H1 (cell line): ENCODE data around the gene SCUBE2. TPM values are rescaled to one million over a fixed set of nuclear protein-coding genes. Genes with fewer than 3 reads are reported as not detected.

Experiments used
- CTCF ChIA-PET: fragments of 300-600 bp; sonication (Branson Sonifier 250); formaldehyde crosslinking; loops from one replicate; lab custom pipeline; 2021; ENCODE audit not compliant: partially characterized antibody; lab: Charles Lee
- POLR2A ChIA-PET: fragments of 300-600 bp; sonication (Branson Sonifier 250); formaldehyde crosslinking; loops from one replicate; lab custom pipeline; 2021; ENCODE audit warnings: inconsistent platforms; ENCODE audit not compliant: partially characterized antibody; lab: Charles Lee
- DNase-seq, 2 experiments: peaks; one replicate each; pipeline versions ENCODE4 v3.0.0 to v3.0.0-alpha.2; 2010 to 2022; ENCODE audit warnings: low spot score in 2 of 2, low read depth in 1 of 2, mixed read lengths in 1 of 2
- FAIRE-seq: peaks from 2 replicates; lab custom pipeline; 2011; peaks lifted over from hg19 to GRCh38; lab: Jason Lieb, UNC
- H2AFZ ChIP-seq: 2 replicates; pipeline ENCODE4 v1.8.1; 2012; ENCODE audit warnings: low read length, inconsistent platforms
- H2AK5ac ChIP-seq: 2 replicates; pipeline ENCODE4 v1.6.1; 2013; ENCODE audit warnings: low read depth, low read length
- H2BK120ac ChIP-seq: replicated peaks from 2 replicates; pipeline ENCODE3; 2013; ENCODE audit warnings: low read depth, low read length, inconsistent platforms
- H2BK12ac ChIP-seq: 2 replicates; pipeline ENCODE4 v1.6.1; 2013; ENCODE audit warnings: low read depth, low read length
- H2BK15ac ChIP-seq: 2 replicates; pipeline ENCODE4 v1.6.1; 2013; ENCODE audit warnings: low read length
- H2BK20ac ChIP-seq: 2 replicates; pipeline ENCODE4 v1.6.1; 2013; ENCODE audit warnings: low read length
- H2BK5ac ChIP-seq: 2 replicates; pipeline ENCODE4 v1.6.1; 2013; ENCODE audit warnings: low read depth, low read length
- H3K14ac ChIP-seq: 2 replicates; pipeline ENCODE4 v1.6.1; 2013; ENCODE audit warnings: inconsistent platforms; ENCODE audit not compliant: insufficient read length
- H3K18ac ChIP-seq: 2 replicates; pipeline ENCODE4 v1.6.1; 2013; ENCODE audit warnings: low read length; ENCODE audit errors: extremely low read depth
- H3K23ac ChIP-seq: 2 replicates; pipeline ENCODE4 v1.6.1; 2013; ENCODE audit warnings: inconsistent platforms; ENCODE audit not compliant: insufficient read length
- H3K23me2 ChIP-seq: 2 replicates; pipeline ENCODE4 v1.6.1; 2013; ENCODE audit warnings: low read depth, low read length
- H3K27ac ChIP-seq: 2 replicates; pipeline ENCODE4 v1.6.1; 2011; ENCODE audit warnings: low read depth, low read length, inconsistent platforms
- H3K27me3 ChIP-seq, 4 experiments: replicated peaks in 1 of 4; 1 replicate in 1 of 4; 2 replicates in 3 of 4; pipeline versions ENCODE4 v1.6.1 to v1.8.1; 2011 to 2013; ENCODE audit warnings: low read length in 3 of 4, mild to moderate bottlenecking in 3 of 4, inconsistent platforms in 2 of 4, mixed read lengths in 2 of 4, moderate library complexity in 1 of 4; ENCODE audit not compliant: control insufficient read depth in 3 of 4, insufficient read depth in 3 of 4; ENCODE audit errors: extremely low read depth in 1 of 4
- H3K36me3 ChIP-seq, 4 experiments: 2 replicates each; pipeline versions ENCODE4 v1.6.1 to v1.8.1; 2011 to 2013; ENCODE audit warnings: mild to moderate bottlenecking in 4 of 4, low read length in 3 of 4, moderate library complexity in 2 of 4, control low read depth in 1 of 4, inconsistent platforms in 1 of 4; ENCODE audit not compliant: insufficient read depth in 4 of 4, control insufficient read depth in 2 of 4
- H3K4ac ChIP-seq: replicated peaks from 2 replicates; pipeline ENCODE3; 2013; ENCODE audit warnings: low read length, low read depth, mixed read lengths, inconsistent platforms; ENCODE audit not compliant: insufficient read length
- H3K4me1 ChIP-seq, 4 experiments: replicated peaks in 1 of 4; 1 replicate in 1 of 4; 2 replicates in 3 of 4; pipeline versions ENCODE4 v1.6.1 to v1.8.1; 2011 to 2013; ENCODE audit warnings: low read length in 3 of 4, inconsistent platforms in 2 of 4, mixed read lengths in 1 of 4; ENCODE audit not compliant: insufficient read depth in 4 of 4, control insufficient read depth in 3 of 4
- H3K4me2 ChIP-seq, 2 experiments: 2 replicates each; pipeline versions ENCODE4 v1.6.1 to v1.8.1; 2011 to 2013; ENCODE audit warnings: low read depth in 2 of 2, low read length in 2 of 2, control low read depth in 1 of 2, inconsistent platforms in 1 of 2, mild to moderate bottlenecking in 1 of 2; ENCODE audit not compliant: insufficient read depth in 1 of 2
- H3K4me3 ChIP-seq, 4 experiments: fragments of 200-600, 300-600 bp in 1 of 4; sonication (generic), shearing (Covaris generic), sonication (Bioruptor Twin) in 1 of 4; 2 replicates each; pipeline versions ENCODE4 v1.5.1 to v1.8.1; 2011 to 2016; ENCODE audit warnings: low read length in 4 of 4, low read depth in 3 of 4, control low read depth in 2 of 4, inconsistent platforms in 2 of 4, mild to moderate bottlenecking in 2 of 4, mixed read lengths in 1 of 4, moderate library complexity in 1 of 4; ENCODE audit not compliant: insufficient read depth in 2 of 4; ENCODE audit errors: extremely low read depth in 1 of 4
- H3K56ac ChIP-seq: replicated peaks from 2 replicates; pipeline ENCODE3; 2013; ENCODE audit warnings: low read depth, mild to moderate bottlenecking, mixed read lengths, low read length, inconsistent platforms; ENCODE audit not compliant: insufficient read length
- H3K79me1 ChIP-seq: 2 replicates; pipeline ENCODE4 v1.6.1; 2013; ENCODE audit warnings: low read depth, low read length, control low read depth
- H3K79me2 ChIP-seq, 2 experiments: 2 replicates each; pipeline versions ENCODE4 v1.6.1 to v1.8.1; 2012 to 2013; ENCODE audit warnings: low read length in 2 of 2, mild to moderate bottlenecking in 2 of 2, inconsistent platforms in 1 of 2; ENCODE audit not compliant: insufficient read depth in 2 of 2, control insufficient read depth in 1 of 2
- H3K9ac ChIP-seq, 4 experiments: replicated peaks in 1 of 4; 1 replicate in 1 of 4; 2 replicates in 3 of 4; pipeline versions ENCODE4 v1.6.1 to v1.8.1; 2011 to 2013; ENCODE audit warnings: low read depth in 3 of 4, low read length in 3 of 4, control low read depth in 2 of 4, mild to moderate bottlenecking in 2 of 4, moderate library complexity in 2 of 4, inconsistent platforms in 1 of 4; ENCODE audit errors: extremely low read depth in 1 of 4
- H3K9me3 ChIP-seq, 2 experiments: 2 replicates each; pipeline versions ENCODE4 v1.6.1 to v1.8.1; 2012 to 2013; ENCODE audit warnings: mild to moderate bottlenecking in 2 of 2, moderate library complexity in 2 of 2, control low read depth in 1 of 2, inconsistent platforms in 1 of 2, low read depth in 1 of 2, low read length in 1 of 2, mixed read lengths in 1 of 2; ENCODE audit not compliant: insufficient read depth in 2 of 2
- H4K20me1 ChIP-seq, 2 experiments: replicated peaks in 1 of 2; 2 replicates each; pipeline versions ENCODE3 to v1.8.1; 2011 to 2013; ENCODE audit warnings: inconsistent platforms in 2 of 2, low read length in 2 of 2, mild to moderate bottlenecking in 1 of 2; ENCODE audit not compliant: insufficient read depth in 2 of 2, control insufficient read depth in 1 of 2
- H4K5ac ChIP-seq: 2 replicates; pipeline ENCODE4 v1.6.1; 2013; ENCODE audit warnings: low read length, low read depth, mixed read lengths, inconsistent platforms; ENCODE audit not compliant: insufficient read length
- H4K8ac ChIP-seq: 2 replicates; pipeline ENCODE4 v1.8.0; 2013; ENCODE audit warnings: mild to moderate bottlenecking, moderate library complexity, low read length, inconsistent platforms; ENCODE audit not compliant: insufficient read depth; ENCODE audit errors: extremely low read depth
- H4K91ac ChIP-seq: replicated peaks from 2 replicates; pipeline ENCODE3; 2013; ENCODE audit warnings: low read length, mixed read lengths, inconsistent platforms; ENCODE audit not compliant: insufficient read length
- BCL11A ChIP-seq, 2 experiments: IDR thresholded peaks; one replicate each; pipeline ENCODE4 v1.6.1; 2011; ENCODE audit warnings: low read depth in 2 of 2, low read length in 2 of 2, mild to moderate bottlenecking in 2 of 2
- CBX8 ChIP-seq: fragments of 300-800, 300-1000 bp; sonication (generic); IDR thresholded peaks from 2 replicates; pipeline ENCODE4 v1.7.1; 2016; ENCODE audit warnings: low read depth, low read length, borderline replicate concordance
- CEBPB ChIP-seq: IDR thresholded peaks from 2 replicates; pipeline ENCODE4 v1.6.1; 2012; ENCODE audit warnings: low read depth, low read length
- CTCF ChIP-seq, 3 experiments: IDR thresholded peaks; 1 replicate in 2 of 3; 2 replicates in 1 of 3; pipeline versions ENCODE4 v1.5.1 to v1.6.1; 2011; ENCODE audit warnings: low read length in 3 of 3, mild to moderate bottlenecking in 3 of 3, inconsistent platforms in 2 of 3, low read depth in 1 of 3, moderate library complexity in 1 of 3; ENCODE audit not compliant: insufficient read depth in 1 of 3; ENCODE audit errors: control extremely low read depth in 1 of 3
- HDAC2 ChIP-seq, 2 experiments: fragments of 300-600 bp in 1 of 2; sonication (generic) in 1 of 2; IDR thresholded peaks; 2 replicates each; pipeline ENCODE4 v1.6.1; 2011 to 2012; ENCODE audit warnings: low read depth in 2 of 2, low read length in 2 of 2, mild to moderate bottlenecking in 2 of 2, moderate library complexity in 2 of 2, borderline replicate concordance in 1 of 2, inconsistent platforms in 1 of 2
- KDM5A ChIP-seq: fragments of 200-600 bp; IDR thresholded peaks from 2 replicates; pipeline ENCODE4 v1.7.1; 2012; ENCODE audit warnings: mild to moderate bottlenecking, low read length, inconsistent platforms, mixed read lengths
- MAX ChIP-seq: IDR thresholded peaks from 2 replicates; pipeline ENCODE4 v1.6.1; 2012; ENCODE audit warnings: inconsistent platforms
- NRF1 ChIP-seq: IDR thresholded peaks from 2 replicates; pipeline ENCODE4 v1.6.1; 2011; ENCODE audit warnings: mild to moderate bottlenecking, low read depth, low read length, improper control_type of control experiment
- RNF2 ChIP-seq: fragments of 200-900, 300-1000 bp; sonication (generic); IDR thresholded peaks from 2 replicates; pipeline ENCODE4 v1.7.1; 2016; ENCODE audit warnings: borderline replicate concordance, low read depth, mild to moderate bottlenecking, antibody characterized with exemption, low read length; ENCODE audit not compliant: poor library complexity, severe bottlenecking; ENCODE audit errors: missing control alignments
- SP1 ChIP-seq: IDR thresholded peaks from 2 replicates; pipeline ENCODE4 v1.6.1; 2011; ENCODE audit warnings: low read depth, low read length
- YY1 ChIP-seq: IDR thresholded peaks from 2 replicates; pipeline ENCODE4 v1.6.1; 2011; ENCODE audit warnings: low read depth, mild to moderate bottlenecking, low read length
- WGBS, 2 experiments: shearing (Covaris generic) in 1 of 2; methylation state at CpG; one replicate each; pipeline versions ENCODE4 v1.1.6 to v1.1.7; 2013 to 2015; ENCODE audit warnings: low lambda C conversion rate in 2 of 2, mixed read lengths in 2 of 2, inconsistent platforms in 1 of 2, low coverage in 1 of 2, missing lambda C conversion rate in 1 of 2; ENCODE audit not compliant: insufficient replicate concordance in 2 of 2, insufficient coverage in 1 of 2, insufficient read length in 1 of 2; ENCODE audit errors: extremely low coverage in 1 of 2, missing lambda C conversion rate in 1 of 2; 5-methylcytosine and 5-hydroxymethylcytosine counted together
- polyA plus RNA-seq, 7 experiments: library from polyadenylated mRNA; depleted of rRNA in 3 of 7; stranded (reverse) in 5 of 7; unstranded in 2 of 7; fragments of >200 nt in 5 of 7; fragments of 200-250 nt in 2 of 7; gene quantifications; 1 replicate in 5 of 7; 2 replicates in 1 of 7; 4 replicates in 1 of 7; pipeline versions ENCODE4 v1.2.1 to v1.2.3, GENCODE V29; 2011 to 2013; ENCODE audit warnings: missing spikeins in 2 of 7, mixed read lengths in 2 of 7
- total RNA-seq: library from RNA; stranded (reverse); fragmentation: NEBNext Ultra II Directional; extraction: Animal tissue kit (Norgen Biotek cat#: 25700); gene quantifications from 2 replicates; pipeline ENCODE4 v1.2.1, GENCODE V29; 2021

SCUBE2 gene
- total and polyA plus RNA-seq, 2 of the 8 experiments (the other 6 are each of a cell fraction or from before 2014, with no cell fraction given), result 0.29 to 1.2 TPM

- FAIRE-seq, result no peak
- DNase-seq, result no peak
- Histone ChIP-seq H3K79me1 (no peaks in the 10 kb centered on the region), H3K27ac (no peak overlapping the region), H3K4me1 (no peaks in the 10 kb centered on the region), H2BK120ac (no peak overlapping the region), H2BK5ac (no peak overlapping the region), H3K4ac (no peak overlapping the region), H4K8ac (no peak overlapping the region), H2AFZ (no peak overlapping the region), H4K91ac (no peak overlapping the region), H2BK15ac (no peak overlapping the region), H2AK5ac (no peak overlapping the region), H3K56ac (no peak overlapping the region), H3K4me3 (no peak overlapping the region), H3K79me2 (no peaks in the 10 kb centered on the region), H3K23me2 (peaks cover 3% of the 10 kb centered on the region; the same call in 1 of the 2 replicates), H3K36me3 (no peaks in the 10 kb centered on the region), H3K23ac (no peak overlapping the region), H3K18ac (no peak overlapping the region), H3K14ac (no peak overlapping the region), H4K5ac (no peak overlapping the region), H4K20me1 (peaks cover 0 to 2% of the 10 kb centered on the region in 2 experiments), H3K27me3 (peaks cover 3 to 11% (median 8%) of the 10 kb centered on the region in 4 experiments), H3K4me2 (no peak overlapping the region), H3K9me3 (no peaks in the 10 kb centered on the region), H2BK12ac (no peak overlapping the region), H3K9ac (no peak overlapping the region), H2BK20ac (no peak overlapping the region)
- 88% methylated on average over 3 of the region's 3 CpGs; no CpG with 5 or more reads in 1 of the 2 experiments for WGBS, 2 experiments
- POLR2A ChIA-PET, result interaction anchor here (1.0 kb wide), 1 partner anchor 33 kb away, joined by 3 read pairs; no protein-coding TSS in a partner anchor
- CTCF ChIA-PET, result interaction anchor here (1.0 to 1.9 kb wide), 5 partner anchors 18 to 98 kb away, joined by 3 to 9 read pairs (median 3); no protein-coding TSS in a partner anchor
- TF ChIP-seq CTCF (IDR thresholded peaks at IDR 0.05; ENCODE audit: control extremely low read depth in 1 of 3, insufficient read depth in 1 of 3, low read depth in 1 of 3, low read length in 3 of 3) (no peak), CEBPB (no peak), YY1 (no peak), MAX (no peak), CBX8 (no peak), BCL11A (IDR thresholded peaks at IDR 0.05; ENCODE audit: low read depth in 2 of 2, low read length in 2 of 2) (no peak), HDAC2 (IDR thresholded peaks at IDR 0.05; ENCODE audit: borderline replicate concordance in 1 of 2, low read depth in 2 of 2, low read length in 2 of 2) (no peak), RNF2 (no peak), KDM5A (no peak), SP1 (no peak), NRF1 (no peak)
These were observed 93.9 kb downstream of the SCUBE2 start for GRCh38 chr11:8997451-8997850.
